Liver (tissue), 9 donors: Measurements from ENCODE around the gene TIGIT. TPM values are rescaled to one million over a fixed set of nuclear protein-coding genes. Genes with fewer than 3 reads are reported as not detected.

Experiments used
- DNase-seq: peaks from one replicate; pipeline ENCODE4 v3.0.0-alpha.2; 2017; ENCODE audit warnings: low spot score
- H3K27ac ChIP-seq, 2 donors: one replicate each; pipeline ENCODE4 v1.7.0; 2013; ENCODE audit warnings: inconsistent platforms in 2 of 2, low read length in 2 of 2, control low read depth in 1 of 2, low read depth in 1 of 2, mild to moderate bottlenecking in 1 of 2
- H3K27me3 ChIP-seq, 4 donors: one replicate each; pipeline versions ENCODE4 v1.6.1 to v1.7.0; 2013; ENCODE audit warnings: low read length in 3 of 4, inconsistent platforms in 1 of 4, mild to moderate bottlenecking in 1 of 4, moderate library complexity in 1 of 4; ENCODE audit not compliant: control insufficient read depth in 4 of 4, insufficient read depth in 4 of 4
- H3K36me3 ChIP-seq, 4 donors: one replicate each; pipeline versions ENCODE4 v1.6.1 to v1.7.0; 2013; ENCODE audit warnings: low read length in 3 of 4, mild to moderate bottlenecking in 3 of 4, low read depth in 1 of 4, moderate library complexity in 1 of 4; ENCODE audit not compliant: control insufficient read depth in 4 of 4, insufficient read depth in 3 of 4
- H3K4me1 ChIP-seq, 4 donors: one replicate each; pipeline versions ENCODE4 v1.6.1 to v1.7.0; 2013; ENCODE audit warnings: low read length in 3 of 4, mild to moderate bottlenecking in 3 of 4, moderate library complexity in 1 of 4; ENCODE audit not compliant: control insufficient read depth in 4 of 4, insufficient read depth in 4 of 4
- H3K4me3 ChIP-seq, 3 donors: one replicate each; pipeline versions ENCODE4 v1.6.1 to v1.7.0; 2013; ENCODE audit warnings: low read length in 3 of 3, control low read depth in 1 of 3, low read depth in 1 of 3, mild to moderate bottlenecking in 1 of 3
- H3K9ac ChIP-seq, 2 donors: one replicate each; pipeline ENCODE4 v1.7.0; 2013; ENCODE audit warnings: low read length in 2 of 2, mild to moderate bottlenecking in 2 of 2, moderate library complexity in 2 of 2, control low read depth in 1 of 2, low read depth in 1 of 2
- H3K9me3 ChIP-seq, 4 donors: one replicate each; pipeline versions ENCODE4 v1.6.1 to v1.7.0; 2013; ENCODE audit warnings: low read length in 3 of 4; ENCODE audit not compliant: control insufficient read depth in 4 of 4
- ATF3 ChIP-seq: IDR thresholded peaks from 2 replicates; pipeline ENCODE4 v1.6.1; 2016; ENCODE audit warnings: antibody characterized with exemption
- CTCF ChIP-seq: fragments of 150-350 bp; IDR thresholded peaks from 2 replicates; pipeline ENCODE4 v1.5.1; 2017; ENCODE audit warnings: improper control_type of control experiment, low read depth, low read length; ENCODE audit not compliant: missing input control
- EGR1 ChIP-seq, 2 donors: IDR thresholded peaks; 2 replicates each; pipeline ENCODE4 v1.6.1; 2016 to 2018; ENCODE audit warnings: antibody characterized with exemption in 2 of 2, low read depth in 2 of 2
- FOXA1 ChIP-seq: IDR thresholded peaks from 2 replicates; pipeline ENCODE4 v1.6.1; 2016; ENCODE audit warnings: antibody characterized with exemption
- FOXA2 ChIP-seq: IDR thresholded peaks from 2 replicates; pipeline ENCODE4 v1.6.1; 2016; ENCODE audit warnings: antibody characterized with exemption
- GABPA ChIP-seq, 2 donors: IDR thresholded peaks in 1 of 2; conservative IDR thresholded peaks in 1 of 2; 2 replicates each; pipeline ENCODE4 v1.6.1; 2016; ENCODE audit warnings: antibody characterized with exemption in 2 of 2, mild to moderate bottlenecking in 1 of 2, moderate library complexity in 1 of 2
- HNF4A ChIP-seq, 2 donors: conservative IDR thresholded peaks; 2 replicates each; pipeline ENCODE4 v1.6.1; 2016; ENCODE audit warnings: antibody characterized with exemption in 2 of 2, mild to moderate bottlenecking in 2 of 2
- HNF4G ChIP-seq: IDR thresholded peaks from 2 replicates; pipeline ENCODE4 v1.6.1; 2016; ENCODE audit warnings: antibody characterized with exemption
- JUND ChIP-seq, 2 donors: IDR thresholded peaks; 2 replicates each; pipeline ENCODE4 v1.6.1; 2016; ENCODE audit warnings: antibody characterized with exemption in 2 of 2
- MAX ChIP-seq: IDR thresholded peaks from 2 replicates; pipeline ENCODE4 v1.6.1; 2016; ENCODE audit warnings: antibody characterized with exemption
- NR2F2 ChIP-seq: IDR thresholded peaks from 2 replicates; pipeline ENCODE4 v1.6.1; 2016; ENCODE audit warnings: antibody characterized with exemption
- RAD21 ChIP-seq, 2 donors: IDR thresholded peaks; 2 replicates each; pipeline ENCODE4 v1.6.1; 2016; ENCODE audit warnings: antibody characterized with exemption in 2 of 2, mild to moderate bottlenecking in 2 of 2
- REST ChIP-seq: IDR thresholded peaks from 2 replicates; pipeline ENCODE4 v1.6.1; 2016; ENCODE audit warnings: antibody characterized with exemption, mild to moderate bottlenecking
- RXRA ChIP-seq, 2 donors: IDR thresholded peaks; 2 replicates each; pipeline ENCODE4 v1.6.1; 2017 to 2018; ENCODE audit warnings: antibody characterized with exemption in 2 of 2, mild to moderate bottlenecking in 1 of 2
- SP1 ChIP-seq: IDR thresholded peaks from 2 replicates; pipeline ENCODE4 v1.6.1; 2018; ENCODE audit warnings: antibody characterized with exemption, mild to moderate bottlenecking
- TAF1 ChIP-seq: conservative IDR thresholded peaks from 2 replicates; pipeline ENCODE4 v1.6.1; 2016; ENCODE audit warnings: antibody characterized with exemption, mild to moderate bottlenecking
- YY1 ChIP-seq: IDR thresholded peaks from 2 replicates; pipeline ENCODE4 v1.6.1; 2016; ENCODE audit warnings: antibody characterized with exemption, mild to moderate bottlenecking
- ZBTB33 ChIP-seq: IDR thresholded peaks from 2 replicates; pipeline ENCODE4 v1.6.1; 2016; ENCODE audit warnings: antibody characterized with exemption
- WGBS: extraction: QIAGEN DNeasy Blood & Tissue Kit; methylation state at CpG from one replicate; pipeline ENCODE4 v1.1.7; 2013; 5-methylcytosine and 5-hydroxymethylcytosine counted together
- polyA plus RNA-seq, 2 donors: library from polyadenylated mRNA; stranded (reverse) in 1 of 2; unstranded in 1 of 2; fragments of 200-250 nt in 1 of 2; fragments of >200 nt in 1 of 2; fragmentation: Nextera tagmentation in 1 of 2; extraction: Ambion mirVana in 1 of 2; gene quantifications; one replicate each; pipeline versions ENCODE4 v1.2.1 to v1.2.3, GENCODE V29; 2013 to 2015
- total RNA-seq, 2 donors: library from RNA; depleted of rRNA; stranded (reverse); fragments of >200 nt; gene quantifications; one replicate each; pipeline ENCODE4 v1.2.3, GENCODE V29; 2014
- donor health status: healthy.
- donor health status: healthy.
- donor health status: healthy.
- donor health status: healthy.
- donor health status: healthy.

The TIGIT gene
- total and polyA plus RNA-seq, 4 donors = 0.06 to 0.92 (median 0.38) TPM

GRCh38 chr3:114307832-114308231 lies 14.0 kb downstream of the TIGIT start:
- Histone ChIP-seq H3K36me3 (no peaks in the 10 kb centered on the region), H3K4me1 (no peaks in the 10 kb centered on the region), H3K27me3 (no peaks in the 10 kb centered on the region), H3K4me3 (no peak overlapping the region), H3K9ac (no peak overlapping the region), H3K27ac (no peak overlapping the region), H3K9me3 (no peaks in the 10 kb centered on the region)
- 90% methylated on average over 3 of the region's 3 CpGs for WGBS
- TF ChIP-seq RXRA (IDR thresholded peaks at IDR 0.05) (no peak), FOXA1 (no peak), SP1 (no peak), ATF3 (no peak), YY1 (no peak), HNF4A (conservative IDR thresholded peaks at IDR 0.05) (no peak), HNF4G (no peak), FOXA2 (no peak), NR2F2 (no peak), MAX (no peak), REST (no peak), JUND (IDR thresholded peaks at IDR 0.05) (no peak), TAF1 (no peak), ZBTB33 (no peak), RAD21 (IDR thresholded peaks at IDR 0.05) (no peak), EGR1 (IDR thresholded peaks at IDR 0.05; ENCODE audit: low read depth in 2 of 2) (no peak), CTCF (no peak), GABPA (IDR thresholded peaks at IDR 0.05 in 1 of 2, conservative IDR thresholded peaks at IDR 0.05 in 1 of 2) (no peak)
- no peak for DNase-seq
